GM12878 (cell line): ENCODE measurements around the gene GLT8D1. TPM values are rescaled to one million over a fixed set of nuclear protein-coding genes. Genes with fewer than 3 reads are reported as not detected.

Experiments
- CEBPB ChIP-seq, 2 experiments: fragments of 150-350 bp in 1 of 2; IDR thresholded peaks; 2 replicates each; pipeline ENCODE4 v1.6.1; 2012 to 2014; ENCODE audit warnings: low read depth in 2 of 2, low read length in 2 of 2, borderline replicate concordance in 1 of 2, inconsistent platforms in 1 of 2
- EGR1 ChIP-seq, 2 experiments: IDR thresholded peaks; 1 replicate in 1 of 2; 2 replicates in 1 of 2; pipeline ENCODE4 v1.6.1; 2011 to 2012; ENCODE audit warnings: low read depth in 2 of 2, low read length in 2 of 2, borderline replicate concordance in 1 of 2, mild to moderate bottlenecking in 1 of 2, moderate library complexity in 1 of 2
- IKZF2 ChIP-seq, 2 experiments: fragments of 450-650 bp; IDR thresholded peaks; 2 replicates each; pipeline ENCODE4 v1.6.1; 2017; ENCODE audit warnings: mild to moderate bottlenecking in 2 of 2, moderate library complexity in 2 of 2
- KAT2A ChIP-seq: conservative IDR thresholded peaks from 2 replicates; pipeline ENCODE4 v1.6.1; 2011; ENCODE audit warnings: low read depth, low read length; ENCODE audit not compliant: control insufficient read depth
- KDM1A ChIP-seq: fragments of 200-600 bp; sonication (generic); IDR thresholded peaks from 2 replicates; pipeline ENCODE4 v1.6.1; 2016; ENCODE audit warnings: borderline replicate concordance
- MTA2 ChIP-seq: fragments of 450-650 bp; IDR thresholded peaks from 2 replicates; pipeline ENCODE4 v1.6.1; 2016; ENCODE audit warnings: low read depth, mild to moderate bottlenecking, moderate library complexity
- POU2F2 ChIP-seq: IDR thresholded peaks from 3 replicates; pipeline ENCODE4 v1.6.1; 2011; ENCODE audit warnings: low read depth, mild to moderate bottlenecking, low read length, borderline replicate concordance
- TAF1 ChIP-seq: IDR thresholded peaks from 2 replicates; pipeline ENCODE4 v1.6.1; 2011; ENCODE audit warnings: mild to moderate bottlenecking, low read depth, low read length, borderline replicate concordance
- polyA plus RNA-seq, 11 experiments: library from polyadenylated mRNA; depleted of rRNA in 4 of 11; unstranded in 6 of 11; stranded (reverse) in 5 of 11; fragments of >200 nt; fragmentation: Nextera tagmentation in 4 of 11; fragmentation: Illumina TruSeq in 1 of 11; extraction: Ambion mirVana in 4 of 11; extraction: Trizol in 1 of 11; gene quantifications; 1 replicate in 1 of 11; 2 replicates in 10 of 11; pipeline versions ENCODE4 v1.2.1 to v1.2.3, GENCODE V29; 2011 to 2016; ENCODE audit warnings: inconsistent platforms in 2 of 11, missing spikeins in 2 of 11, low read depth in 1 of 11
- total RNA-seq, 4 experiments: library from RNA; depleted of rRNA in 3 of 4; stranded (reverse); fragments of >200 nt in 3 of 4; fragmentation: Illumina TruSeq in 1 of 4; extraction: Trizol in 1 of 4; gene quantifications; 2 replicates each; pipeline versions ENCODE4 v1.2.1 to v1.2.3, GENCODE V29; 2013 to 2021
- TF ChIP-seq, protein P1 (sequence below): IDR thresholded peaks from 2 replicates; pipeline ENCODE4 v1.6.1; 2012; ENCODE audit warnings: low read depth, low read length, improper control_type of control experiment
- TF ChIP-seq, protein P2 (sequence below): fragments of 450-650 bp; IDR thresholded peaks from 2 replicates; pipeline ENCODE4 v1.6.1; 2014; ENCODE audit warnings: mild to moderate bottlenecking
- TF ChIP-seq, protein P3 (sequence below): fragments of 450-650 bp; formaldehyde crosslinking; IDR thresholded peaks from 2 replicates; pipeline ENCODE4 v1.4.0; 2020; ENCODE audit warnings: mild to moderate bottlenecking, moderate library complexity
- TF ChIP-seq, protein P4 (sequence below): fragments of 450-650 bp; IDR thresholded peaks from 2 replicates; pipeline ENCODE4 v1.6.1; 2016; ENCODE audit warnings: mild to moderate bottlenecking, moderate library complexity, borderline replicate concordance
- TF ChIP-seq, protein P5 (sequence below): IDR thresholded peaks from 2 replicates; pipeline ENCODE4 v1.6.1; 2012; ENCODE audit warnings: low read depth, low read length, improper control_type of control experiment
- TF ChIP-seq, protein P6 (sequence below): fragments of 450-650 bp; IDR thresholded peaks from 2 replicates; pipeline ENCODE4 v1.6.1; 2017; ENCODE audit warnings: mild to moderate bottlenecking, low read depth, inconsistent platforms; ENCODE audit not compliant: poor library complexity, severe bottlenecking

Gene GLT8D1
- total and polyA plus RNA-seq, 10 of the 15 experiments (the other 5 are each of a cell fraction or from before 2014, with no cell fraction given): 25.3 to 73.4 (median 48.4) TPM

DNA sequence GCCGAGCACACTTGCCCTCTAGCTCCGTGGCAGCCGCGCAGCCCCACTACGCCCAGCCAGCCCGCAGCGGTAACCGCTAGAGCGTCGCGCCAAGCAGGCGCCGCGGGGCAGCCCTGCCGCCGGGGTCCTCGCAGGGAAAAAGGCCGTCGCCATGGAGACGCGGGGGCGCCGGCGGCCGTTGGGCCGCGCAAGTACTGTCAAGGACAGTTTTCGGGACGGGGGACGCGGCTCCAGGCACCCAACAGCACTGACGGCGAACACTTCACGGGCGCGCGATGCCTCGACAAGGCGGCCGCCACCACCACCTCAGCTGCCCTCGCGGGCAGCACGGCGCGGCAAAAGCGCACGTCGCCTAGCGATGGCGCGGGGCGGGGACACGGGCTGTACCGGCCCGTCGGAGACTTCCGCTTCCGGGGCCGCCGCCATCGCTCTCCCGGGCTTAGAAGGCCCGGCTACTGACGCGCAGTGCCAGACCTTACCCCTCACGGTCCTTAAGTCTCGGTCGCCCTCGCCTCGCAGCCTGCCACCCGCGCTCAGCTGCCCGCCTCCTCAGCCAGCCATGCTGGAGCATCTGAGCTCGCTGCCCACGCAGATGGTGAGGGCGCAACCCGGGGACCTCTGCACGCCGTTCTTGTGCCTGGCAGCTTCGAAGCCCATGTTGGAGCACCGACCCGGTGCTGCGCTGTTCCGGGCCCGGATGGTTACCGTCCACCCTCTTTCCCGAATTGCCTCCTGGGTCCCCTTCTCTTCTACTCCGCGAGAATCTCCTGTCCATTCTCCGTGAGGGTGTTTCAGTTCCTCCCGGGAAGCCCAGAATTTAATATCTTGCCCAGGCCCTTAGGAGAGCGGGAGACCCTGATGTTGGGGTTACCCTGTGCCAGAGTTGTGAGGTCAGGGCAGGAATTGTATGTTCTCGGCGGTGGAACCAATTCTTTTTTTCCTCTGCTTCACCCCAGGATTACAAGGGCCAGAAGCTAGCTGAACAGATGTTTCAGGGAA lies at the start of gene GLT8D1, which contains the start of gene SPCS1 (continued):
- TF ChIP-seq, protein P1, sequence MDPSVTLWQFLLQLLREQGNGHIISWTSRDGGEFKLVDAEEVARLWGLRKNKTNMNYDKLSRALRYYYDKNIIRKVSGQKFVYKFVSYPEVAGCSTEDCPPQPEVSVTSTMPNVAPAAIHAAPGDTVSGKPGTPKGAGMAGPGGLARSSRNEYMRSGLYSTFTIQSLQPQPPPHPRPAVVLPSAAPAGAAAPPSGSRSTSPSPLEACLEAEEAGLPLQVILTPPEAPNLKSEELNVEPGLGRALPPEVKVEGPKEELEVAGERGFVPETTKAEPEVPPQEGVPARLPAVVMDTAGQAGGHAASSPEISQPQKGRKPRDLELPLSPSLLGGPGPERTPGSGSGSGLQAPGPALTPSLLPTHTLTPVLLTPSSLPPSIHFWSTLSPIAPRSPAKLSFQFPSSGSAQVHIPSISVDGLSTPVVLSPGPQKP: peak; percentile 69
- TF ChIP-seq EGR1 (IDR thresholded peaks at IDR 0.05; ENCODE audit: borderline replicate concordance in 1 of 2, low read depth in 2 of 2, low read length in 2 of 2): peak in 1 of 2 experiments; percentile 60; a peak in 2 of 3 replicates
- TF ChIP-seq POU2F2: peak; percentile 62; the same call in 1 of the 3 replicates
- TF ChIP-seq, protein P2, sequence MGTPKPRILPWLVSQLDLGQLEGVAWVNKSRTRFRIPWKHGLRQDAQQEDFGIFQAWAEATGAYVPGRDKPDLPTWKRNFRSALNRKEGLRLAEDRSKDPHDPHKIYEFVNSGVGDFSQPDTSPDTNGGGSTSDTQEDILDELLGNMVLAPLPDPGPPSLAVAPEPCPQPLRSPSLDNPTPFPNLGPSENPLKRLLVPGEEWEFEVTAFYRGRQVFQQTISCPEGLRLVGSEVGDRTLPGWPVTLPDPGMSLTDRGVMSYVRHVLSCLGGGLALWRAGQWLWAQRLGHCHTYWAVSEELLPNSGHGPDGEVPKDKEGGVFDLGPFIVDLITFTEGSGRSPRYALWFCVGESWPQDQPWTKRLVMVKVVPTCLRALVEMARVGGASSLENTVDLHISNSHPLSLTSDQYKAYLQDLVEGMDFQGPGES: no peak
- TF ChIP-seq MTA2: no peak
- TF ChIP-seq TAF1: peak; percentile 52; the same call in 1 of the 2 replicates
- no peak for TF ChIP-seq IKZF2 (IDR thresholded peaks at IDR 0.05)
- TF ChIP-seq, protein P3, sequence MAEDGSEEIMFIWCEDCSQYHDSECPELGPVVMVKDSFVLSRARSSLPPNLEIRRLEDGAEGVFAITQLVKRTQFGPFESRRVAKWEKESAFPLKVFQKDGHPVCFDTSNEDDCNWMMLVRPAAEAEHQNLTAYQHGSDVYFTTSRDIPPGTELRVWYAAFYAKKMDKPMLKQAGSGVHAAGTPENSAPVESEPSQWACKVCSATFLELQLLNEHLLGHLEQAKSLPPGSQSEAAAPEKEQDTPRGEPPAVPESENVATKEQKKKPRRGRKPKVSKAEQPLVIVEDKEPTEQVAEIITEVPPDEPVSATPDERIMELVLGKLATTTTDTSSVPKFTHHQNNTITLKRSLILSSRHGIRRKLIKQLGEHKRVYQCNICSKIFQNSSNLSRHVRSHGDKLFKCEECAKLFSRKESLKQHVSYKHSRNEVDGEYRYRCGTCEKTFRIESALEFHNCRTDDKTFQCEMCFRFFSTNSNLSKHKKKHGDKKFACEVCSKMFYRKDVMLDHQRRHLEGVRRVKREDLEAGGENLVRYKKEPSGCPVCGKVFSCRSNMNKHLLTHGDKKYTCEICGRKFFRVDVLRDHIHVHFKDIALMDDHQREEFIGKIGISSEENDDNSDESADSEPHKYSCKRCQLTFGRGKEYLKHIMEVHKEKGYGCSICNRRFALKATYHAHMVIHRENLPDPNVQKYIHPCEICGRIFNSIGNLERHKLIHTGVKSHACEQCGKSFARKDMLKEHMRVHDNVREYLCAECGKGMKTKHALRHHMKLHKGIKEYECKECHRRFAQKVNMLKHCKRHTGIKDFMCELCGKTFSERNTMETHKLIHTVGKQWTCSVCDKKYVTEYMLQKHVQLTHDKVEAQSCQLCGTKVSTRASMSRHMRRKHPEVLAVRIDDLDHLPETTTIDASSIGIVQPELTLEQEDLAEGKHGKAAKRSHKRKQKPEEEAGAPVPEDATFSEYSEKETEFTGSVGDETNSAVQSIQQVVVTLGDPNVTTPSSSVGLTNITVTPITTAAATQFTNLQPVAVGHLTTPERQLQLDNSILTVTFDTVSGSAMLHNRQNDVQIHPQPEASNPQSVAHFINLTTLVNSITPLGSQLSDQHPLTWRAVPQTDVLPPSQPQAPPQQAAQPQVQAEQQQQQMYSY (CRISPR knock-in tag): no peak
- no peak for TF ChIP-seq CEBPB (IDR thresholded peaks at IDR 0.05; ENCODE audit: borderline replicate concordance in 1 of 2, low read depth in 2 of 2, low read length in 2 of 2)
- no peak for TF ChIP-seq KDM1A
- TF ChIP-seq, protein P4, sequence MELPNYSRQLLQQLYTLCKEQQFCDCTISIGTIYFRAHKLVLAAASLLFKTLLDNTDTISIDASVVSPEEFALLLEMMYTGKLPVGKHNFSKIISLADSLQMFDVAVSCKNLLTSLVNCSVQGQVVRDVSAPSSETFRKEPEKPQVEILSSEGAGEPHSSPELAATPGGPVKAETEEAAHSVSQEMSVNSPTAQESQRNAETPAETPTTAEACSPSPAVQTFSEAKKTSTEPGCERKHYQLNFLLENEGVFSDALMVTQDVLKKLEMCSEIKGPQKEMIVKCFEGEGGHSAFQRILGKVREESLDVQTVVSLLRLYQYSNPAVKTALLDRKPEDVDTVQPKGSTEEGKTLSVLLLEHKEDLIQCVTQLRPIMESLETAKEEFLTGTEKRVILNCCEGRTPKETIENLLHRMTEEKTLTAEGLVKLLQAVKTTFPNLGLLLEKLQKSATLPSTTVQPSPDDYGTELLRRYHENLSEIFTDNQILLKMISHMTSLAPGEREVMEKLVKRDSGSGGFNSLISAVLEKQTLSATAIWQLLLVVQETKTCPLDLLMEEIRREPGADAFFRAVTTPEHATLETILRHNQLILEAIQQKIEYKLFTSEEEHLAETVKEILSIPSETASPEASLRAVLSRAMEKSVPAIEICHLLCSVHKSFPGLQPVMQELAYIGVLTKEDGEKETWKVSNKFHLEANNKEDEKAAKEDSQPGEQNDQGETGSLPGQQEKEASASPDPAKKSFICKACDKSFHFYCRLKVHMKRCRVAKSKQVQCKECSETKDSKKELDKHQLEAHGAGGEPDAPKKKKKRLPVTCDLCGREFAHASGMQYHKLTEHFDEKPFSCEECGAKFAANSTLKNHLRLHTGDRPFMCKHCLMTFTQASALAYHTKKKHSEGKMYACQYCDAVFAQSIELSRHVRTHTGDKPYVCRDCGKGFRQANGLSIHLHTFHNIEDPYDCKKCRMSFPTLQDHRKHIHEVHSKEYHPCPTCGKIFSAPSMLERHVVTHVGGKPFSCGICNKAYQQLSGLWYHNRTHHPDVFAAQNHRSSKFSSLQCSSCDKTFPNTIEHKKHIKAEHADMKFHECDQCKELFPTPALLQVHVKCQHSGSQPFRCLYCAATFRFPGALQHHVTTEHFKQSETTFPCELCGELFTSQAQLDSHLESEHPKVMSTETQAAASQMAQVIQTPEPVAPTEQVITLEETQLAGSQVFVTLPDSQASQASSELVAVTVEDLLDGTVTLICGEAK: peak; percentile 93
- TF ChIP-seq, protein P5, sequence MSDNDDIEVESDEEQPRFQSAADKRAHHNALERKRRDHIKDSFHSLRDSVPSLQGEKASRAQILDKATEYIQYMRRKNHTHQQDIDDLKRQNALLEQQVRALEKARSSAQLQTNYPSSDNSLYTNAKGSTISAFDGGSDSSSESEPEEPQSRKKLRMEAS: peak; percentile 65
- TF ChIP-seq KAT2A: no peak
- TF ChIP-seq, protein P6, sequence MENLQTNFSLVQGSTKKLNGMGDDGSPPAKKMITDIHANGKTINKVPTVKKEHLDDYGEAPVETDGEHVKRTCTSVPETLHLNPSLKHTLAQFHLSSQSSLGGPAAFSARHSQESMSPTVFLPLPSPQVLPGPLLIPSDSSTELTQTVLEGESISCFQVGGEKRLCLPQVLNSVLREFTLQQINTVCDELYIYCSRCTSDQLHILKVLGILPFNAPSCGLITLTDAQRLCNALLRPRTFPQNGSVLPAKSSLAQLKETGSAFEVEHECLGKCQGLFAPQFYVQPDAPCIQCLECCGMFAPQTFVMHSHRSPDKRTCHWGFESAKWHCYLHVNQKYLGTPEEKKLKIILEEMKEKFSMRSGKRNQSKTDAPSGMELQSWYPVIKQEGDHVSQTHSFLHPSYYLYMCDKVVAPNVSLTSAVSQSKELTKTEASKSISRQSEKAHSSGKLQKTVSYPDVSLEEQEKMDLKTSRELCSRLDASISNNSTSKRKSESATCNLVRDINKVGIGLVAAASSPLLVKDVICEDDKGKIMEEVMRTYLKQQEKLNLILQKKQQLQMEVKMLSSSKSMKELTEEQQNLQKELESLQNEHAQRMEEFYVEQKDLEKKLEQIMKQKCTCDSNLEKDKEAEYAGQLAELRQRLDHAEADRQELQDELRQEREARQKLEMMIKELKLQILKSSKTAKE: no peak
